HG03460 (cell line): Measurements from ENCODE around the gene ZNF554.
"Not testable (repeated sequence)": the region's sequence is repeated elsewhere in the genome, so short reads cannot be mapped to it uniquely, and the experiment has no call there.

Source experiments
- ATAC-seq: cut with Tn5 transposase; IDR thresholded peaks from one replicate; pipeline ENCODE4 v1.9.1; 2021; ENCODE audit not compliant: unreplicated experiment

Gene ZNF554

DNA sequence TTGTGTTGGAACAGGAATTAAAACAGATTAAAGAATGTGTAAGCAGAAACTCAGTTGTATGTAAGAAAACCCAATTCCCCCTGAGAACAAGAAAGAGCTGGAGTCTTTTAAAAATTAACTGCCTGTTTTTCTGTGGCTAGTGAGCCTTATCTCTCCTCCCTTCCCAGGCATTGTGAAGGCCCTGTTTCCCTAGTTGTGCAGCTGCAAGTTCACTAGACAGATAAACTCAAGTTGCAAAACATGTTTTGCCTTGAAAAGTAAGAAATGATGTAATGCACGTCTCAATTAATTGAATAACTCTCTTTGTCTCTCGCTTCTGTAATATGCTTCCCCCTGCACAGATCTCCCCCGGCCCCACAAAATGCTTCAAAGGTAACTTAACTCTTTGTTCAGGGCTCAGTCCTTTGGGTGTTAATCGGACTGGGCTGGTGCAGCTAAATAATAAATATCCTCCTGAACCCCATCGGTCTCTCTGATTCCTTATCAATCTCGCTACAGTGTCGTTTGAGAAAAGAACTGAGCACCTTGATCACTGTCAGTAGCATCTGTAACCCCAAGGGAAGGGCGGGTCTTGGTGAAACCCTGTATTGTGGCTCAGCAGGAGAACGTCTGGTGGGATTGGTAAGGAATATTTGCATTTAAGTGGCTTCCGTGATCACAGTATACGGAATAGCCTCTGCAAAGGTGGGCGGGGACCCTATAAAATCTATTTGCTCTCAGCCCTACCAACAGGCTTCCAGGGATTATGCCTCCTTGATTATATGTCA is 45.8 kb downstream of the ZNF554 start:
- ATAC-seq, result no peak

DNA sequence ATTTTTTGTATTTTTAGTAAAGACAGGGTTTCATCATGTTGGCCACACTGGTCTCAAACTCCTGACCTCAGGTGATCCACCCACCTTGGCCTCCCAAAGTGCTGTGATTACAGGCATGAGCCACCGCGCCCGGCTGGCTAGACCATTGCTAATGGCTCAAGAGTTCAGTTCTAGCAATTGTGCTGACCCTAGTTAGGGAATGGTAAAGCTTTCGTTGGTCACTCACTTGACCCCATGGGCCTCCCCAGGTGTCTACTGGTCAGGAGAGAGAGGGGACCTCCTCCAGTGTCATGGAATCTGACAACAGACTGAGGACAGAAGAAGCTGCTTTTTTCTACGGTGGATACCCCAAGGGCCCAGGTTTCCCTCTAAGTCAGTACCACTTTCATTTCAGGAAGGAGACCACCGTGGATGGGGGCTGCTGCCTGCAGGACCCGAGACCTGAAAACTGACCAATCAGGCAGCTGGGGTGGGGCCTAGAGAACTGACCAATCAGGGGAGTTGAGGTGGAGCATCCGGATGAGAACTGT is 46.9 kb downstream of the ZNF554 start:
- no peak for ATAC-seq

DNA sequence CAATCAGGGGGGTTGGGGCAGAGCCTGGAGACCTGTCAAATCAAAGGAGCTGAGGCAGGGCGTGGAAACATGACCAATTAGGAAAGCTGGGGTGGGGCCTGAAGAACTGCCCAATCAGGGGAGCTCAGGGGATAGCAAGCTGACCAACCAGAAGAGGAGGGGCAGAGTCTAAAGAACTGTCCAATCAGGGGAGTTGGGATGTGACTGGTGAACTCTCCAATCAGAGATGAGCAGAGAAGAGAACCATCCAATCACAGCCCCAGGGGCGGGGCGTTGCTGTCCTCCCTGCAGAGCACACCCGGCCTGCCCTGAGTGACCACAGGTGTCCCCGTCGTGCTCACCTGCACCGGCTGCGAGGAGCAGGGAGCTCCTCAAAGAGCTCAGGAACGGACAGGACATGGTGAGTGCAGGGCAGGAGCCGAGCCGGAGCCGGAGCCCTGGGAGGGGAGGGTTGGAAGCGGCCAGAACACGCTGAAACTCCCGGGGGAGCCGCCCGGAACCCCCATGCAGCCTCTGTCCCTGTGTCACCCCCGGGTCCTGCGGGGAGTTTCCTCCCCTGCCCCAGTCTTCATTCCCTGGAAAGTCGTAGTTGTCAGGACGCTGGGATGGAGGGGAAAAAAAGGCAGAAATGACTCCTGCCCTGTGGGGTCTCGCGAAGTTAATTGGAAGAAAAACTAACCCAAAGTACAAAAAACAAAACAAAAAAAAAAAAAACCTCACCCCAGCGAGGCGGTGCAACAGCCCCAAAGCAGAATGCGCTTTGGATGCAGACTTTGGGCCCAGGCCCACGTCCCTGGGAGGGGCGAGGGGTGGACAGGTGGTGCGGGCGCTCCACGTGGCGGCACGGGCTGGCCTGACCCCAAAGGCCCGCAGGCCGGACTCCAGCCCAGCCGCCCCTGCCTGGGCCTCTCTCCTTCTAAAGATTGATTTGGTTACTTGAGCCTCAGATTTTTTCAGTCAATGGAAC is 47.6 kb downstream of the ZNF554 start, which contains the start of gene ZNF556:
Gene ZNF556, plus strand, starts transcription at position 311 of the 967 bp plus-strand sequence. Its CDS starts 87 bp downstream, at position 398.
- ATAC-seq, result no peak

DNA sequence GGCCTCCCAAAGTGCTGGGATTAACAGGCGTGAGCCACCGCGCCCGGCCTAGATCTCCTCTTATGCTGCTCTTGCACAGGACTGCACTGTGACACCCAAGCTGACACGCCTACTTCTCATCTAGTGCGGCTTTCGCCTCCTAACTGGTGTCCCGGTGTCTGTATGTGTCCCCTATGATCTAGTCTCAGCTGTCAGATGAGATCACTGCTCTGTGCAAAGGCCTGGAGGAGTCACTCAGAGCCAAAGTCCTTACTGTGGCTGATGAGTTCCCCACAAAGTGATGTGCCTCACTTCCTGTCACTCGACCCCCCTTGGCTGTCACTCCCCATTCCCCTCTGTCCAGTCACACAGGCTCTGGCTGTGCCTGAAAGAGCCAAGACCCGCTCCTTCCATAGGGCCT is 50.0 kb downstream of the ZNF554 start:
- ATAC-seq, result no peak

DNA sequence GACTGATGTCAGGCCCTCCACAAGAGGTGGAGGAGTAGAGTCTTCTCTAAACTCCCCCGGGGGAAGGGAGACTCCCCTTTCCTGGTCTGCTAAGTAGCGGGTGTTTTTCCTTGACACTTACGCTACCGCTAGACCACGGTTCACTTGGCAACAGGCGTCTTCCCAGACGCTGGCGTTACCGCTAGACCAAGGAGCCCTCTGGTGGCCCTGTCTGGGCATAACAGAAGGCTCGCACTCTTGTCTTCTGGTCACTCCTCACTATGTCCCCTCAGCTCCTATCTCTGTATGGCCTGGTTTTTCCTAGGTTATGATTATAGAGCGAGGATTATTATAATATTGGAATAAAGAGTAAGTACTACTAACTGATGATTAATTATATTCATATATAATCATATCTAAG is 52.5 kb downstream of the ZNF554 start:
- not testable (repeated sequence) for ATAC-seq

DNA sequence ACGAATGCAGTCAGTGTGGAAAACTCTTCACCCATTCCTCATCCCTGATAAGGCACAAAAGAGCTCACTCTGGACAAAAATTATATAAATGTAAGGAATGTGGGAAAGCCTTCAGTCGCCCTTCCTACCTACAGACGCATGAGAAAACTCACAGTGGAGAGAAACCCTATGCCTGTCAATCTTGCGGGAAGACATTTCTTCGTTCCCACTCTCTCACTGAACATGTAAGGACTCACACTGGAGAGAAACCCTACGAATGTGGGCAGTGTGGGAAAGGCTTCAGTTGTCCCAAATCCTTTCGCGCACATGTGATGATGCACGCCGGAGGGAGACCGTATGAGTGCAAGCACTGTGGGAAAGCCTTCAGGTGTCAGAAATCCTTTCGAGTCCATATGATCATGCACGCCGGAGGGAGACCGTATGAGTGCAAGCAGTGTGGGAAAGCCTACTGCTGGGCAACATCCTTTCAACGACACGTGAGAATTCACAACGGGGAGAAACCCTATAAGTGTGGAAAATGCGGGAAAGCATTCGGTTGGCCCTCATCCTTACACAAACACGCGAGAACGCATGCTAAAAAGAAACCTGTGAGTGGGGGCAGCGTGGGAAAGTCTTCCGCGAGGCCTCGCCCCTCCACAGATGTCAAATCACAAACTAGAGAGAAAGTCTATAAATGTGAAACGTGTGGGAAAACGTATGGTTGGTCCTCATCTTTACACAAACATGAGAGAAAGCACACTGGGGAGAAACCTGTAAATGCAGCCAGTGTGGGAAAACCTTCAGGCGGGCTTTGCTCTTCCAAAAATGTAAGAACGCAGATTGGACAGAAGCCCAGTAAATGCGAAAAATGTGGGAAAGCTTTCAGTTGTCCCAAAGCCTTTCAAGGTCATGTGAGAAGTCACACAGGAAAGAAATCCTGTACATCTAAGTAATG is 58.0 kb downstream of the ZNF554 start:
- ATAC-seq, result no peak

DNA sequence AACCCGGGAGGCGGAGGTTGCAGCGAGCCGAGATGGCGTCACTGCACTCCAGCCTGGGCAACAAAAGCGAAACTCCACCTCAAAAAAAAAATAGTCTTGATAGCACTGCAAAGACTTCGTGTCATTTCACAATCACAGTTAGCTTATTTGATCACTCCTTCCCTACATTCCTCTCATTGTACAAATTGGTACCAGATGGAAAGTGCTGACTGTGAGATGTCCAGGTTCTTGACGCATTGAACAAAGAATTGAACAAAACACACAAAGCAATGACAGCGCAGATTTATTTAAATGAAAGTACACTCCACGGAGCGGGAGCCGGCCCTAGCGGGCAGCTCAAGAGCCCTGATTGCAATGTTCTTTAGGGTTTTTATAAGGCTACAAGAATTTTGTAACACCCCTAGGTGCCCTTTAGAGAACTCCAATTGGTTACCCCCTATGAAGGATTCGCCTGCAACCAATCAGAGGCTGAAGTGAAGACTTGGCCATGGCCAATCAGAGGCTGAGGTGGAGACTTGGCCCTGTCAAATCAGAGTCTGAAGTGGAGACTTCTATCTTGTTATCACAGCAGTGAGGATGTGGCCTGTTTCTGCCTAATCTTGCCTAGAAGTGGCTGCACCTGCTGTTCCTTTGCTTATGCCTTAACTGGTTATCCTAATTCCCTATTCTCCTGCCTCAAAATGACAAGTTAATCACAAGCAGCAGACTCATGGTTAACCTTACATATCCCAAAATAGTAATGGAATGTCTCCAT is 64.2 kb downstream of the ZNF554 start:
- no peak for ATAC-seq

DNA sequence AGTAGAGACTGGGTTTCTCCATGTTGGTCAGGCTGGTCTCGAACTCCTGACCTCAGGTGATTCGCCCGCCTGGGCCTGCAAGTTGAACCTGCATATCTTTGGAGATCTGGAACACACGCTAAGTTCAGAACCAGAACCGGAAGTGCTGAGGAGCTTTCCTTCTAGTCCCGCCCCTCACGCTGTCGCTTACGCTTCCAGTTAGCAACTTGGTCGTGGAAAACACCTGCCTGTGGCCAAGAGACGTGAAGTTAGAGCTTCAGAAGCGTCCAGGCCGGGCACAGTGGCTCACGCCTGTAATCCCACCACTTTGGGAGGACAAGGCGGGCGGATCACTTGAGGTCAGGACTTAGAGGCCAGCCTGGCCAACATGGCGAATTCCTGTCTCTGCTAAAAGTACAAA is 66.1 kb downstream of the ZNF554 start:
- no peak for ATAC-seq
